Skeletal muscle cell (primary cell): ENCODE results near the gene PLEKHH2.
"Not testable (repeated sequence)": the region's sequence is repeated elsewhere in the genome, so short reads cannot be mapped to it uniquely, and the experiment has no call there.

Experiments used
- DNase-seq: peaks from one replicate; pipeline ENCODE4 v3.0.0-alpha.2; 2010; ENCODE audit warnings: low read depth
- H3K4me3 ChIP-seq: 2 replicates; pipeline ENCODE4 v1.5.1; 2011; ENCODE audit warnings: low read depth, mild to moderate bottlenecking, control low read depth, low read length, moderate library complexity

PLEKHH2 gene

DNA sequence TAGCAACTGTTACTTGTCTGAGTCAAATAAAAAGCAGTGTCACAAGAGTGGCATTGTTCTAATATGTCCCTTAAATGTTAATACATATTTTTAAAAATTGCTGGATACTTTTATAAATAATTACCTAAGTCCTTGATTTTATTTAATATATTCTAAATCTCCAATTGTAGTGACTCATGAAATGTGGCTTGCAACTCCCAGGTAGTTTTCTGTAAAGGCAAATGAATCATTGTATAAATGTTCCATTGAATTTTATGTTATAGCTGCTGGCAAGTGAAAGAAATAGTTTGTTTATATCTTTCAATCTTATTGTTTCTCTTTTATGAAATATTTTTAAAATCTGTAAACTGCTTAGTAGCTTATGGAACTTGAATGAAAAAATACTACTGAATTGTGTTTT, 71.8 kb downstream of the PLEKHH2 start:
- no peak overlapping the region for H3K4me3 ChIP-seq
- no peak for DNase-seq

DNA sequence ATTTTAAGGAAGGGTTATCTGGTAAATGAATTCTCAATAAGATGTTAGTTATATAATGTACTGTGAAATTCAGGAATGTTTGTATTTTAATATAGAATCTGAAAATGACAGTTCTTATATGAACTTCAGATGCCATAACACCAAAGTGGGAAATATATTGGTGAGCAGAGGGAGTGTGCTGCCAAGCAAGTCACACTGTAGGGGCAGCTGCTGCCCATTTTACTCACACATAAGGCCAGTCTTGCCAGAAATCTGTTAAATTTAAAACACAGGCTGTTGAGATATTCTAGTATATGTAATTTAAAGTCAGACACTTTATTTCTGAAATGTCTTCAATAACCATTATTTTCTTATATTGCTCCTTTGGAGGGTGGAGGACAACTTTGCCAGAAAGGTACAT, 73.8 kb downstream of the PLEKHH2 start:
- no peak for DNase-seq
- H3K4me3 ChIP-seq = no peak overlapping the region

DNA sequence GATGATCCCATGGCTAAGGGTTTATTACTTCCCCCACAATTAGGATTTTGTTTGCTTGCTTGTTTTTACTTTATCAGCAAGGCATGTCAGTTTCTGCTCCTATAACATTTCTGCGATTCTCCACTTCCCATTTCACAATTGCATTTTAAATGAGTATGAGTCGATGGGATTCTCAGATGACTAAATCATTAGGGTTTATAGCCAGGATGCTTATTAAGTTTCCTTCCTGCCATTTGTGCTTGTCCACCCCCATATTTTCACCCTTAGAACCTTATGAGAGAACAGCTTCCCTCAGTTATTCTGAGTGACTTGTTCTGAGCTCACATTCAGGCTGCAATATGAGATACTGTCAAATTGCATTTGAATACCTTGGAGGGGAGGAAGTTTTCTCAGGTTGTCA, 77.1 kb downstream of the PLEKHH2 start:
- H3K4me3 ChIP-seq = no peak overlapping the region
- peak; percentile 56 for DNase-seq

DNA sequence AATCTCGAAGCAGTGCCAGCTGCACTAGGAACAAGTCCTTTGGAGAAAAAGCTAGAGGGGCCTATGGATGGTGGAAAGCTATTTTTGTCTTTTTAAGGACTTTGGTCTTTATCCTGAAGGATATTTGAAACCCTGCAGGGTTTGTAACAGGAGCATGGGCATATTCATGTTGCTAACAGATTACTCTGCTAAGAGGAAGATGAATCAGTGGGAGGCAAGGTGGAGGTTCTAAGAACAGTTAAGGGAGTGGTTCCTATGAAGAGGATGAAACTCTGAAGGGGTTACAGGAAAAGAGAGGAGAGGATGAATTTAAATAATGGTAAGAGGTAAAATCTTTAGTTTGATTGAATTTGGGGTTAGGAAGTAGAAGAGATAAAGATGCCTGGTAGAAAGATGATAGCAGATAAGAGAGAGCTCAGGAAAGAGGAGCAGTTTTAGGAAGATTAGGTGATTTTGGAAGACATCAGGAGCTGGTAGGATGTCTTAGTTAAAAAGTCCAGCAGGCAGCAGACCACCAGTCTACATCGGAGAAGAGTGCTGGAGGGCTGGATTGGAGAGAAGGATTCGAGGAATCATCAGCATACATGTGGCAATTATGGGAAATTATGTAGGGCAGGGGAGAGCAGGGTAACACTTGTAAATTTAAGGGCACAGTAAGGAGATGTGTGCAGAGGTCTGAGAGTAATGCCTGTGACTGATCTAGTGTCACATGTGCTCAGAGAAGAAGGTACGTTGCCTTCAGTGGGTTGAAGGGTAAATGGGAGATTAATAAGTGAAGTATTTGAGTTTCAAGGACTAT, 78.4 kb downstream of the PLEKHH2 start:
- H3K4me3 ChIP-seq = no peak overlapping the region
- DNase-seq = no peak

DNA sequence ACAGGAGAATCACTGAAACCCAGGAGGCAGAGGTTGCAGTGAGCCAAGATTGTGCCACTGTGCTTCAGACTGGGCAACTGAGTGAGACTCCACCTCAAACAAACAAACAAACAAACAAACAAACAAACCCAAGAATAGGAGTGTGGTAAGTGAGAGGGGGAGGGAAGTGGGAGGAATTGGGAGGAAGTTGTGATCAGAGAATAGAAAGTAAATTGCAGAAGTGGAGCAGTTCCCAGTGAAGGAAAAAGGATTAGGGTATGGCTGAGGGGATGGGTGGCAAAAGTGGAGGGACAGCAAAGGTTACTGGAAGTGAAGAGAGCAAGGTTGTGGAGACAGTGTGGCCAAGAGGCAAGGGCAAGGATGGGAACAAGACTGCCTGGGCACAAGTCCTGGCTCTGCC, 80.3 kb downstream of the PLEKHH2 start:
- DNase-seq = no peak
- H3K4me3 ChIP-seq = no peak overlapping the region

DNA sequence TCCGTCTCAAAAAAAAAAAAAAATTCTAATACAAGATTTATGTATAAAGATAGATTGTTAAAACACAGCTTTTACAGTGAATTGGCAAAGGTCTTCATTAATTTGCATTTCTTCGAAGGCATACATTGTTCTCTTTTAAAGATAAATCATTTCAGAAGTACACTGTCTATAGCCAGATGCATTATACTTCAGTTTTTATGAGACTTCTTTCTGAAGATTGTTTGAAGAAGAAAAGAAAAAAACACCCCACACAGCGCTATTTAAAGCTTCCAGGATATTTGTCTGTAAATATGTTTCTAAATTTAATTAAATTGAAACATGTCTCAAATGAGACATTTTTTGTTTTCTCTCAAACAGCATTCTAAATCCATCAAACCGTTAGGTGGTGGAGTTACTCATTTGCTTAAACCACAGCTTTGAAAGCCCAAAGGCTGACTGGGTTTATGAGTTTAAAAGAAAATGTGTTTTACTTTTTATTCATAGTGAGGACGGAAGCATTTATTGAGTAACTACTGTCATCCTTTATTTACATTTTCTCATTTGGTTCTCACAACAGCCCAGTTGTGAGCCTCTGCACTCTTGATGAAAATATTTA, 81.6 kb downstream of the PLEKHH2 start:
- no peak overlapping the region for H3K4me3 ChIP-seq
- no peak for DNase-seq

DNA sequence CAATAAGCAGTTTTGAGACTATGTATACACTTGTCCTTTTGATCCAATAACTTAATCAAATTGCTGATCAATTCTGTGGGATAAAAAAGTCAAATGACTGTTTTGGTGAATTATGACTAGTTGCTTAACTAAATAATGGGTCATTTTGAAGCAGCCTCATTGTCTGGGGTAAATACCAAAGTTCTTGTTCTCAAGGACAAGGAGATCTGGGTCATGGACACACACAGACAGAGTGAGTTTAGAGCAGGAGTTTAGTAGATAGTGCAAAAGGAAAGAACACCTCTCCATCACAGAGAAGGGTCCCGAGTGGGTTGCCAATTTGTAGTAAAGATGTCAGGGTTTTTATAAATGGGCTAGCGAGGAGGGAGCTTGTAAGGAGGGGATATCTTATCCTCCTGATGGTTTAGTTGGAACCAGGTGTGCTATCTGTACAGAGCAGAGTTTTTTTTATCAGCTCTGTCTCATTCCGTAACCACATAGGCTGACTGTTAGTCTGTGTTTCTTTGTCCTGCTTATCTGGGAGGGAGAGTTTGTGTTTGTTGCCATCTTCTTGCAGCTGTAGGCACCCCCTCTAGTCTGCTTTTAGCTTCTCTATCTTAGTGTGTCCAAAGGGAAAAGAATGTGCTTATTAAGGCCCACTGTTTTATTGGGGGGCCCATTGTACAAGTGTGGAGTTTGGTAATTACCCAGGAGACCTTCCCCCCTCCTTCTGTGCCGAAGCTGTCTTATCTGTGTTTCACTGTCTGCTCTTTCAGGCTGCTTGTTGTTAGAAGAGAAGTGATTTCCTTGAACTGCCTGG, 87.9 kb downstream of the PLEKHH2 start:
- no peak for DNase-seq
- H3K4me3 ChIP-seq = no peak overlapping the region

DNA sequence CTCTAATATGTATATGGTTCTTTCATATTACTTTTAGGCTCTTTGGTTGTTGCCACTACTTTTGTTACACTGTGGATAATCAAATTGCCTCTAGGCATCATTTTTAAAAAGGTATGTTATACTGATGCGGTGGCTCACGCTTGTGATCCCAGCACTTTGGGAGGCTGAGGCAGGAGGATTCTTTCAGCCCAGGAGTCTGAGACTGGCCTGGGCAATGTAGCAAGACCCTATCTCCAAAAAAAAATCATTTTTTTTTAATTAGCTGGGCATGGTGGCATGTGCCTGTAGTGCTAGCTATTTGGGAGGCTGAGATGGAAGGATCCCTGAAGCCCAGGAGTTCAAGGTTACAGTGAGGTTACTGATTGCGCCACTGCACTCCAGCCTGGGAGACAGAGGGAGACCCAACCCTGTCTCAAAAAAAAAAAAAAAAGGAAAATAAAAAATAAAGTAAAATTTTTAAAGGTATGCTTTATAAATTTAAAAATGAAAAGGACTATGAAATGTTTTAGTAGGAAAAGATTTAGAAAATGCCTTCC, 88.7 kb downstream of the PLEKHH2 start:
- DNase-seq = no peak
- H3K4me3 ChIP-seq = no peak overlapping the region

DNA sequence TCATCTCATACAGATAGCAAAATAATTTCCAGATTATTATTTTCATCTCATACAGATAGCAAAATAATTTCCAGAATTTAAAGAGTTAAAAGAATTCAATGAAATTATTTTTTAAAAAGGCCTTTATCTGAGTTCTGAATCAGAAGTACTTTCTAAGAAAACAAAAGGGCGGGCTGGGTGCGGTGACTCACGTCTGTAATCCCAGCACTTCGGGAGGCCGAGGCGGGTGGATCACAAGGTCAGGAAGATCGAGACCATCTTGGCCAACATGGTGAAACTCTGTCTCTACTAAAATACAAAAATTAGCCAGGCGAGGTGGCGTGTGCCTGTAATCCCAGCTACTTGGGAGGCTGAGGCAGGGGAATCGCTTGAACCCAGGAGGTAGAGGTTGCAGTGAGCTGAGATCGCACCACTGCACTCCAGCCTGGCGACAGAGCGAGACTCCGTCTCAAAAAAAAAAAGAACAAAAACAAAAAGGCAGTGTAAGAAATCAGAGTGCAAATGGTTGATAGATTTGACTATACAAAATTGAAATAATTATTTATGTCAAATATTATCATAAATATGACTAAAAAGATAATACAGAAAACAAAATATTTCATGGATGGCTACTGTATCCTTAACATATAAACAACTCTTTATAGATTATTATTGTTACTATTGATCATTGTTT, 90.0 kb downstream of the PLEKHH2 start:
- DNase-seq, H3K4me3 ChIP-seq: not testable (repeated sequence)

DNA sequence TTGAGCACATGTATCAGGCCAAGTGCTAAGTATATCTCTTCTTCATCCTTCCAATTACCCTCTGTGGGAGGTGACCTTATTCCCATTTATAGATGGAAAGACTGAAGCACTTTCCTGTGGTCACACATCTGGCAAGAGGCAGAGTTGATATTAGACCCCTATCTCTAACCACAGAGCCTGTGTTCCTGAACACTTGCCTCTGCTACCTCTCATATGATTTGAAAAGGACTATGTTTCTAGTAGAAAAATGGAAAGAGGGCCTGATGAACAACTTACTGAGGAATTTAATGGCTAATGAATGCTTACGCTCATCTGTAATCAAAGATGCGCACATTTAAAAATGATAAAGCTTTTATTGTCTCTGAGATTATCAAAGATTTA, 90.6 kb downstream of the PLEKHH2 start:
- no peak for DNase-seq
- H3K4me3 ChIP-seq = no peak overlapping the region

DNA sequence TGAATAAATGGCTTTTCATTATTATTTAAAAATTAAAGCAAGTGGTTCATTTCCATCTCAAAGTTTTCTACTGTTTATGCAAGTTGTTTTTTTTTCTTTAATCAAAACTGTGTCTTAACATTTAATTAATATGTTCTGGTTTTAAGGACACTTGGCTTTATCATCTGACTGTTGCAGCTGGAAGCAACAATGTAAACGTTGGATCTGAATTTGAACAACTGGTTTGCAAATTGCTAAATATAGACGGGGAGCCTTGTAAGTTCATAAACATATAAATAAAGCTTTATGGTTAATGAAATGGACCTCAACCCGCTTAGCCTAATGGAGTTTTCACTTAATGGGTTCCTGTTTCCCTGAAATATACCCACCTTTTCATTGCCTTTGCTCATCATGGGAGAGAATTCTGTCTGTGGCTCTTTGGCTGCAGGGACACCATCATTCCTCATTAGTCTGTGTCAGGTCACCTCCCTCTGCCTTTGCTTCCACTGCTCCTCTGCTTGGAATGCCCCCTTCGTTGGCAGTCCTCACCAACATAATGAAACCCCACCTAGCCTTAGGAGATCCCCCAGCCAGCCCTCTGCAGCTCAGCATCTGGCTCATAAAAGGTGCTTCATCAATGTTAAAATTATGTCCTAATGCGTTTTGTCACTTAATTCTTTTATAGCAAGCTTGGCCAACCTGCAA, 92.6 kb downstream of the PLEKHH2 start:
- H3K4me3 ChIP-seq = no peak overlapping the region
- DNase-seq = no peak

DNA sequence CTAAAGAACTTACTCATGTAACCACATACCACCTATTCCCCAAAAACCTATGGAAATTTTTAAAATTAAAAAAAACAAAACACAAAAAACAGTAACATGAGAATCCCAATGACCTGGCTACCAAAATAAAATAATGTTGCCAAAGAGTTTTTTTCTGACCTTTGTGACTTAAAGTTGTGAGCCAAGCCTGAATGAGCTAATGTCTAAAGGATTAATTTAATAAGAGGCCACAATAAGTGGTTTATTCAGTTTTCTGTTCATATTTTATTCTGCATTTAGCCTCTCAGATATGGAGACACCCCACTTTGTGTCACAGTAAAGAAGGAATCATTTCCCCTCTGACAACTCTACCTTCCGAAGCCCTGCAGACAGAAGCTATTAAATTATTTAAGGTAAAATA, 94.2 kb downstream of the PLEKHH2 start:
- no peak for DNase-seq

DNA sequence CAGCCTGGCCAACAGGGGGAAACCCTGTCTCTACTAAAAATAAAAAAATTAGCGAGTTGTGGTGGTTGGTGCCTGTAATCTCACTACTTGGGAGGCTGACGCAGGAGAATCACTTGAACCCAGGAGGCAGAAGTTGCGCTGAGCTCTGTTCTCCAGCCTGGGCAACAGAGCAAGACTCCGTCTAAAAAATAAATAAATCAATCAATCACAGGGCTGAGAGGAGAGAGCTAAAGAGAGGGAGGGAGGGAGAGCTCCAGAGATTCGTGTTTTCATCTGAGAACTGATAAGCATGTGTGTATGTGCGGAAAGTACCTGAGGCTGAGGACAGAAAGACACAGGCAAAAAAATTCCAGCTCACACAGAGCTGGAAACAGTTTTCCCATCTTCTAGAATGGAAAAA, 99.6 kb downstream of the PLEKHH2 start:
- DNase-seq = no peak
- no peak overlapping the region for H3K4me3 ChIP-seq

More for the DNA sequence above, 94.2 kb downstream of the PLEKHH2 start:
- H3K4me3 ChIP-seq = no peak overlapping the region

DNA sequence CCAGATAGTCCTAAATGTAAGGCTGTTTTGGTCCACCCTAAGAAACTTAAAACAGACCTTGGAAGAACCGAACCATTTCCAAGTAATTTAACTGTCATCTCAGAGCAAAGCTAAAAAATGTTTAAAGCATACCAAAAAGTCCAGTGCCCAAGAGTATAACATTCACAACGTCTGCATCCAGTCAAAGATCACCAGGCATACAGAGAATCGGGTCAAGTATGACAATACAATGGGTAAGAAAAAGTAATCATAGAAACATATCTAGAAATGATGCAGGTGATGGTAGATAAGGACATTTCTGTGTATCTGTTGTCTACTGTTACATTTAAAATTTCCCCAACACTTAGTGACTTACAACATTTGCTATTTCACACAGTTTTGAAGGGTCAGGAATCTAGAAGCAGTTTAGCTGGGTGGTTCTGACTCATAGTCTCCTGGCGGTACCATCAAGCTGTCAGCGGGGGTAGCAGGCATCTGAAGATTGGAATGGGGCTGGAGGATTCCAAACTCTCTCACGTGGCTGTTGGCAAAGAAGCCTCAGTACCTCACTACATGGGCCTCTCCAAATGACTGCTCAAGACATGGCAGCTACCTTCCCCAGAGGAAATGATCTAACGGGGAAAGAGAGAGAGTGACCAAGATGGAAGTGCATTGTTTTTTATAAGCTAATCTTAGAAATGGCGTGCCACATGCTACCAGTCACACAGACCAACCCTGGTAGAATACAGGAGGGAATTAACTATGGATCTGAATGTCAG, 100.2 kb downstream of the PLEKHH2 start:
- DNase-seq = peak; percentile 70
- no peak overlapping the region for H3K4me3 ChIP-seq

DNA sequence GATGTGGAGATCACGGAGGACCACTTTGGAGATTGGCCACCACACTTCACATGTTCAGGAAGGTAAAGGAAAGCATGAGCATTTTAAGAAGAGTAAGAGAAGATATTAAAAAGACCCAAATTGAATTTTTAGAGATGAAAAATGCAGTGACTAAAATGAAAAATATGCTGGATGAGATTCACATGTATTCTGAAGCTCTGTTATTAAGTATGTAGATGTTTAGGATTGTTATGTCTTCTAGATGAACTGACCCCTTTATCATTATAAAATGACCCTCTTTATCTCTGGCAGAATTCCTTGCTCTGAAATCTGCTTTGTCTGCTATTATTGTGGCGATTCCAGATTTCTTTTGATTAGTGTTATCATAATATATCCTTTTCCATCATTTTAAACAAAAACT, 100.8 kb downstream of the PLEKHH2 start:
- no peak overlapping the region for H3K4me3 ChIP-seq
- DNase-seq = no peak

DNA sequence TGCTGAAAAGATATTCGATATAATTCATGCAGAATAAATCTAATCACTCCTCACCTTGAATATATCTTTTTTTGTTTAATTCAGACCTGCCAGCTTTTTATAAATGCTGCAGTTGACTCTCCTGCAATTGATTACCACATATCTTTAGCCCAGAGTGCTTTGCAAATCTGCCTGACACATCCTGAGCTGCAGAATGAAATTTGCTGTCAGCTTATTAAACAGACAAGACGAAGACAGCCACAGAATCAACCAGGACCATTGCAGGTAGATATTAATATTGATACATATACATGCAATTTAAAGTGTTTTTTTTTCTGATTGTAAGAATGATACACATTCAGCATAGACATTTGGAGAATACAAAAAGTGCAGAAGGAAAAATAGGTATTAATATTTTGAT, 101.2 kb downstream of the PLEKHH2 start:
- no peak for DNase-seq
- H3K4me3 ChIP-seq = no peak overlapping the region

DNA sequence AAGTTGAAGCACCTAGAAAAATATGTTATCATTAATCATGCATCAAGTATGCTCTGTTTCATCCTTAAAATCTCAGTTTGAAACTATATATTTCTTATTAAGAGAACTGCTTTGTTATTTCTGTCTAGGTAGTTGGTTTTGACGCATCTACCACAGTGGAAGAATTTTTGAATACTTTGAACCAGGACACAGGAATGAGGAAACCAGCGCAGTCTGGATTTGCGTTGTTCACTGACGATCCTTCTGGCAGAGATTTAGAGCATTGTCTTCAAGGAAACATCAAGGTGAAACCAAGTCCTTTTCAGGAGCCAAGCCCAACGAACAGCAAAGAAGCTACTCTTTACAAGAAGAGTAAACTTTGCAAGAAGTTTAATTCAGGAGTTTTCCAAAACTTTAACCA, 106.6 kb downstream of the PLEKHH2 start:
- H3K4me3 ChIP-seq = no peak overlapping the region
- no peak for DNase-seq

DNA sequence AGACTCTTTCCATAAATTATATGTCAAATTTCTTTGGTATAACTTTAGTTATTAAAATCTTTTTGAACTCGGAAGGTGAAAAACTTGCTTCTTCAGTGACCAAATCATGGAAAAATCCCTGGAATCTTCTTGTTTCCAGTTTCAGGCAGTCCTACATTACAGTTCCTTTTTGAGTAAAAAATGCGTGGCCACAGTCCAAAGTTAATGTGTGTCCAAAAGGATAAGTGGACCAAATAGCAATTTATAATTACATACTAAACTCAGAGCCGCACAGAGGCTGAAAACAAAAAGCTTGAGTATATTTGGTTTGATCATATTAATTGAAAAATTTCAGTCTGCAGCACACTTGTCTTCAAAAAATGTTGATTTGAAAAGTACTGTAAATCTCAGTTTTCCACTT, 108.4 kb downstream of the PLEKHH2 start:
- DNase-seq = no peak
- H3K4me3 ChIP-seq = no peak overlapping the region

DNA sequence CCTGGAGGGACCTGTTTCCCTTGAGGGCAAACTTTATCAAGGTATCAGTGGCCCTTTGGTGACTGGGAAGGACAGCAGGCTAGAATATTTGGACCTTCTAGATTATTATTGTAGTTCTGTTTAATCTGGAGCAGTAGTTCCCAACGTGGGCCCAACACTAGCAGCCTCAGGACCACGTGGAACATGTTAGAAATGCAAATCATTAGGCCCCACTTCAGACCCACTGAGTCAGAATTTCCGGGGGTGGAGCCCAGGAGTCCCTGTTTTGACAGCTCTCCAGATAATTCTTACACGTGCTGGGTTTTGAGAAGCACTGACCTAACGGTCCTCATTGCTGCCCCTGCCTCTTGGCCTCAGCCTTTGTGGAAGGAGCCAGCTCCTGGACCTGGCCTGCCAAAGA, 111.3 kb downstream of the PLEKHH2 start:
- H3K4me3 ChIP-seq = no peak overlapping the region
- DNase-seq = no peak
